NCI-H1092 treated with DMSO at 0.1 percent for 48 hours (cell line): ENCODE measurements around the gene EXOC4.

Source experiments
- DNase-seq: peaks from one replicate; lab custom pipeline; 2025; lab: John Stamatoyannopoulos, UW

Gene EXOC4

GRCh38 chr7:133936074-133936473 is 683.2 kb downstream of the EXOC4 start:
- no peak for DNase-seq

- no peak for DNase-seq
Measured at GRCh38 chr7:133937786-133938185, 684.9 kb downstream of the EXOC4 start.

- DNase-seq = peak; percentile 32
Measured at GRCh38 chr7:133940368-133940767, 687.5 kb downstream of the EXOC4 start.

- DNase-seq = no peak
Measured at GRCh38 chr7:133941496-133941895, 688.6 kb downstream of the EXOC4 start.

- DNase-seq = no peak
Measured at GRCh38 chr7:133945497-133945896, 692.6 kb downstream of the EXOC4 start.

GRCh38 chr7:133947458-133948254 is 694.8 kb downstream of the EXOC4 start:
- no peak for DNase-seq

GRCh38 chr7:133948588-133948987 is 695.7 kb downstream of the EXOC4 start:
- DNase-seq = no peak

GRCh38 chr7:133950855-133951254 is 698.0 kb downstream of the EXOC4 start:
- DNase-seq = no peak

- DNase-seq = no peak
Measured at GRCh38 chr7:133955208-133955607, 702.3 kb downstream of the EXOC4 start.

GRCh38 chr7:133957845-133958244 is 705.0 kb downstream of the EXOC4 start:
- DNase-seq = no peak

- DNase-seq = no peak
Measured at GRCh38 chr7:133958822-133959221, 705.9 kb downstream of the EXOC4 start.

GRCh38 chr7:133959505-133959904 is 706.6 kb downstream of the EXOC4 start:
- DNase-seq = no peak

- DNase-seq = no peak
Measured at GRCh38 chr7:133961724-133962123, 708.8 kb downstream of the EXOC4 start.

GRCh38 chr7:133962646-133963045 is 709.8 kb downstream of the EXOC4 start:
- no peak for DNase-seq

- no peak for DNase-seq
Measured at GRCh38 chr7:133963629-133964028, 710.8 kb downstream of the EXOC4 start.

GRCh38 chr7:133971625-133972024 is 718.7 kb downstream of the EXOC4 start:
- DNase-seq = no peak

GRCh38 chr7:133973710-133974109 is 720.8 kb downstream of the EXOC4 start:
- DNase-seq = no peak

GRCh38 chr7:133975130-133975529 is 722.3 kb downstream of the EXOC4 start:
- no peak for DNase-seq

- no peak for DNase-seq
Measured at GRCh38 chr7:133976140-133976539, 723.3 kb downstream of the EXOC4 start.

GRCh38 chr7:133977409-133978274 is 724.8 kb downstream of the EXOC4 start:
- no peak for DNase-seq

- no peak for DNase-seq
Measured at GRCh38 chr7:133978502-133979295, 725.8 kb downstream of the EXOC4 start.

GRCh38 chr7:133980804-133981203 is 727.9 kb downstream of the EXOC4 start:
- no peak for DNase-seq
